IMR-90 (cell line): ENCODE measurements around the gene RANBP10. TPM values are rescaled to one million over a fixed set of nuclear protein-coding genes. Genes with fewer than 3 reads are reported as not detected.
A peak's percentile ranks its signal among the peaks of the same experiment; 100 is the strongest.

ENCODE experiments used
- ATAC-seq: fragments of 200-7000 bp; cut with Tn5 transposase; 2 replicates; pipeline ENCODE4 v1.9.1; 2020; ENCODE audit warnings: low read depth, mild to moderate bottlenecking, moderate library complexity
- BruUV-seq: library from RNA; stranded (reverse); fragments of 400-500 nt; replicated peaks from 2 replicates; lab custom pipeline; 2021; lab: Mats Ljungman, UMichigan
- CTCF ChIA-PET: fragments of 300-600 bp; formaldehyde crosslinking; extraction: SDS; loops from one replicate; lab custom pipeline; 2021; ENCODE audit warnings: antibody characterized with exemption; lab: Yijun Ruan, JAX
- POLR2A ChIA-PET: fragments of 300-600 bp; sonication (Branson Sonifier 250); formaldehyde crosslinking; loops from one replicate; lab custom pipeline; 2022; ENCODE audit warnings: antibody characterized with exemption; ENCODE audit not compliant: unreplicated experiment; lab: Charles Lee
- DNase-seq: peaks from one replicate; pipeline ENCODE4 v3.0.0; 2013
- H2AFZ ChIP-seq: replicated peaks from 2 replicates; pipeline ENCODE3; 2013; ENCODE audit warnings: low read length, mild to moderate bottlenecking; ENCODE audit not compliant: poor library complexity
- H2AK5ac ChIP-seq: 2 replicates; pipeline ENCODE4 v1.6.1; 2013; ENCODE audit warnings: low read depth, low read length, inconsistent platforms
- H2AK9ac ChIP-seq: replicated peaks from 2 replicates; pipeline ENCODE3; 2013; ENCODE audit warnings: mild to moderate bottlenecking, low read depth, low read length, moderate library complexity; ENCODE audit not compliant: poor library complexity
- H2BK120ac ChIP-seq: 2 replicates; pipeline ENCODE4 v1.6.1; 2013; ENCODE audit warnings: low read depth, low read length, inconsistent platforms
- H2BK15ac ChIP-seq: 3 replicates; pipeline ENCODE4 v1.6.1; 2013; ENCODE audit warnings: low read depth, low read length, inconsistent platforms
- H2BK20ac ChIP-seq: 2 replicates; pipeline ENCODE4 v1.6.1; 2013; ENCODE audit warnings: low read depth, mild to moderate bottlenecking, inconsistent platforms, low read length, moderate library complexity
- H2BK5ac ChIP-seq: 2 replicates; pipeline ENCODE4 v1.6.1; 2013; ENCODE audit warnings: mild to moderate bottlenecking, low read depth, low read length, inconsistent platforms; ENCODE audit not compliant: poor library complexity, severe bottlenecking
- H3K14ac ChIP-seq: replicated peaks from 2 replicates; pipeline ENCODE4 v1.6.1; 2013; ENCODE audit warnings: low read depth, low read length, inconsistent platforms
- H3K18ac ChIP-seq: 2 replicates; pipeline ENCODE4 v1.6.1; 2013; ENCODE audit warnings: low read depth, low read length, control low read depth
- H3K23ac ChIP-seq: 2 replicates; pipeline ENCODE4 v1.6.1; 2013; ENCODE audit warnings: low read depth, low read length, inconsistent platforms
- H3K27ac ChIP-seq: 2 replicates; pipeline ENCODE4 v1.5.1; 2013; ENCODE audit warnings: mild to moderate bottlenecking, control low read depth, low read length; ENCODE audit not compliant: insufficient read depth
- H3K27me3 ChIP-seq: 2 replicates; pipeline ENCODE4 v1.6.1; 2013; ENCODE audit warnings: low read length; ENCODE audit not compliant: control insufficient read depth, insufficient read depth
- H3K36me3 ChIP-seq: 2 replicates; pipeline ENCODE4 v1.6.1; 2013; ENCODE audit warnings: low read length, mixed read lengths; ENCODE audit not compliant: control insufficient read depth, insufficient read depth
- H3K4ac ChIP-seq: 2 replicates; pipeline ENCODE4 v1.6.1; 2013; ENCODE audit warnings: low read depth, low read length, inconsistent platforms
- H3K4me1 ChIP-seq: 2 replicates; pipeline ENCODE4 v1.6.1; 2013; ENCODE audit warnings: low read length, mixed read lengths; ENCODE audit not compliant: control insufficient read depth, insufficient read depth
- H3K4me2 ChIP-seq: 2 replicates; pipeline ENCODE4 v1.6.1; 2013; ENCODE audit warnings: low read depth, mild to moderate bottlenecking, control low read depth, low read length, moderate library complexity
- H3K4me3 ChIP-seq: 2 replicates; pipeline ENCODE4 v1.5.1; 2013; ENCODE audit warnings: low read depth, mild to moderate bottlenecking, control low read depth, low read length, moderate library complexity; ENCODE audit not compliant: insufficient read depth
- H3K56ac ChIP-seq: 2 replicates; pipeline ENCODE4 v1.6.1; 2013; ENCODE audit warnings: low read length, inconsistent platforms; ENCODE audit not compliant: insufficient read depth; ENCODE audit errors: extremely low read depth
- H3K79me1 ChIP-seq, 2 experiments: 2 replicates each; pipeline ENCODE4 v1.6.1; 2013; ENCODE audit warnings: low read length in 2 of 2, inconsistent platforms in 1 of 2, low read depth in 1 of 2
- H3K9ac ChIP-seq: 2 replicates; pipeline ENCODE4 v1.6.1; 2013; ENCODE audit warnings: low read depth, low read length, control low read depth
- H3K9me1 ChIP-seq: 2 replicates; pipeline ENCODE4 v1.6.1; 2013; ENCODE audit warnings: low read length, inconsistent platforms; ENCODE audit not compliant: insufficient read depth
- H3K9me3 ChIP-seq: 2 replicates; pipeline ENCODE4 v1.6.1; 2013; ENCODE audit warnings: low read length; ENCODE audit not compliant: control insufficient read depth, insufficient read depth
- H4K20me1 ChIP-seq: 2 replicates; pipeline ENCODE4 v1.6.1; 2013; ENCODE audit warnings: low read length, inconsistent platforms; ENCODE audit not compliant: insufficient read depth
- H4K5ac ChIP-seq: 2 replicates; pipeline ENCODE4 v1.6.1; 2013; ENCODE audit warnings: mild to moderate bottlenecking, low read depth, low read length, control low read depth
- H4K8ac ChIP-seq, 2 experiments: 2 replicates each; pipeline ENCODE4 v1.6.1; 2013; ENCODE audit warnings: low read depth in 2 of 2, low read length in 2 of 2, control low read depth in 1 of 2, inconsistent platforms in 1 of 2
- H4K91ac ChIP-seq: 2 replicates; pipeline ENCODE4 v1.6.1; 2013; ENCODE audit warnings: low read depth, low read length, inconsistent platforms; ENCODE audit not compliant: insufficient read depth
- BHLHE40 ChIP-seq: fragments of 150-350 bp; IDR thresholded peaks from 2 replicates; pipeline ENCODE4 v1.6.1; 2016; ENCODE audit warnings: mild to moderate bottlenecking, low read depth, low read length
- CEBPB ChIP-seq: IDR thresholded peaks from 2 replicates; pipeline ENCODE4 v1.6.1; 2012; ENCODE audit warnings: low read depth, low read length, improper control_type of control experiment
- CHD1 ChIP-seq: IDR thresholded peaks from 2 replicates; pipeline ENCODE4 v1.6.1; 2012; ENCODE audit warnings: low read depth, low read length, improper control_type of control experiment
- CTCF ChIP-seq: conservative IDR thresholded peaks from 2 replicates; pipeline ENCODE4 v1.5.1; 2012; ENCODE audit warnings: mild to moderate bottlenecking, low read depth, low read length, improper control_type of control experiment
- FOS ChIP-seq: fragments of 150-350 bp; IDR thresholded peaks from 2 replicates; pipeline ENCODE4 v1.6.1; 2016; ENCODE audit warnings: low read depth, low read length
- MAFK ChIP-seq: IDR thresholded peaks from 2 replicates; pipeline ENCODE4 v1.6.1; 2012; ENCODE audit warnings: low read depth, low read length, improper control_type of control experiment
- MAZ ChIP-seq: IDR thresholded peaks from 2 replicates; pipeline ENCODE4 v1.6.1; 2012; ENCODE audit warnings: low read depth, mild to moderate bottlenecking, low read length, improper control_type of control experiment, moderate library complexity, borderline replicate concordance
- MXI1 ChIP-seq: IDR thresholded peaks from 2 replicates; pipeline ENCODE4 v1.6.1; 2012; ENCODE audit warnings: low read depth, mild to moderate bottlenecking, low read length, moderate library complexity, borderline replicate concordance
- NFE2L2 ChIP-seq: fragments of 150-350 bp; IDR thresholded peaks from 2 replicates; pipeline ENCODE4 v1.6.1; 2016; ENCODE audit warnings: low read depth, mild to moderate bottlenecking, low read length
- POLR2A ChIP-seq: IDR thresholded peaks from 2 replicates; pipeline ENCODE4 v1.6.1; 2012; ENCODE audit warnings: mild to moderate bottlenecking, low read depth, low read length
- RAD21 ChIP-seq: IDR thresholded peaks from 2 replicates; pipeline ENCODE4 v1.6.1; 2012; ENCODE audit warnings: low read length, improper control_type of control experiment
- RCOR1 ChIP-seq: IDR thresholded peaks from 2 replicates; pipeline ENCODE4 v1.6.1; 2012; ENCODE audit warnings: mild to moderate bottlenecking, low read length, improper control_type of control experiment; ENCODE audit not compliant: insufficient replicate concordance
- RFX5 ChIP-seq: IDR thresholded peaks from 2 replicates; pipeline ENCODE4 v1.8.0; 2012; ENCODE audit warnings: low read depth, mild to moderate bottlenecking, low read length, moderate library complexity
- SMC3 ChIP-seq: fragments of 150-350 bp; IDR thresholded peaks from 2 replicates; pipeline ENCODE4 v1.6.1; 2016; ENCODE audit warnings: low read depth, mild to moderate bottlenecking, antibody characterized with exemption, low read length, moderate library complexity
- USF2 ChIP-seq: fragments of 150-350 bp; IDR thresholded peaks from 2 replicates; pipeline ENCODE4 v1.6.1; 2017; ENCODE audit warnings: mild to moderate bottlenecking, antibody characterized with exemption, low read length, low read depth
- WGBS, 2 experiments: methylation state at CpG; one replicate each; pipeline versions ENCODE4 v1.1.5 to v1.1.7; 2013; ENCODE audit warnings: missing lambda C conversion rate in 2 of 2; ENCODE audit not compliant: insufficient read length in 1 of 2; ENCODE audit errors: extremely low coverage in 2 of 2; 5-methylcytosine and 5-hydroxymethylcytosine counted together
- dilution Hi-C: fragments of 300-500 bp; cut with HindIII; formaldehyde crosslinking; loops from one replicate; pipeline ENCODE4 v1.14.3; 2018; ENCODE audit warnings: low sequenced_read_pairs; ENCODE audit not compliant: unreplicated experiment
- in situ Hi-C: fragments of 300-500 bp; cut with MboI; formaldehyde crosslinking; loops from 3 replicates; pipeline ENCODE4 v1.14.3; 2019; ENCODE audit warnings: low sequenced_read_pairs, inconsistent platforms, mixed read lengths
- intact Hi-C: fragments of 100-400 bp; cut with micrococcal nuclease; formaldehyde crosslinking; loops from 2 replicates; pipeline ENCODE4 v1.10.0; 2022
- polyA plus RNA-seq, 3 experiments: library from polyadenylated mRNA; depleted of rRNA; stranded (reverse); fragments of >200 nt; gene quantifications; 2 replicates each; pipeline ENCODE4 v1.2.3, GENCODE V29; 2012; ENCODE audit warnings: low replicate concordance in 1 of 3
- total RNA-seq: library from RNA; depleted of rRNA; stranded (reverse); fragments of >200 nt; gene quantifications from 2 replicates; pipeline ENCODE4 v1.2.3, GENCODE V29; 2012
- TF ChIP-seq, protein P1 (sequence below): fragments of 150-350 bp; IDR thresholded peaks from 2 replicates; pipeline ENCODE4 v1.6.1; 2016; ENCODE audit warnings: low read depth, mild to moderate bottlenecking, low read length, moderate library complexity, borderline replicate concordance

The RANBP10 gene
- total and polyA plus RNA-seq, 2 of the 4 experiments (the other 2 are of a cell fraction) = 2.7 to 12.1 TPM

GRCh38 chr16:67720236-67720635 is 86.1 kb downstream of the RANBP10 start:
- BruUV-seq = no TSS peak
- POLR2A ChIA-PET = no interaction called here

More at GRCh38 chr16:67720236-67720635, 86.1 kb downstream of the RANBP10 start:
- in situ Hi-C loops (no loop called here), intact Hi-C loops (no loop called here), dilution Hi-C loops (no loop called here)
- H2BK120ac ChIP-seq = no peak overlapping the region
- H3K4me1 ChIP-seq = peaks cover 8% of the 10 kb centered on the region
- H3K56ac ChIP-seq = no peak overlapping the region
- H3K14ac ChIP-seq = 0 out of 2 replicates have a peak overlapping the region, but pooled peaks have one; percentile 43
- peaks cover 12 to 36% of the 10 kb centered on the region in 2 experiments for H3K79me1 ChIP-seq
- H2AK9ac ChIP-seq = peak overlapping the region; percentile 94
- peak overlapping the region; percentile 96 for H2AFZ ChIP-seq
- H2BK5ac ChIP-seq = peak overlapping the region; percentile 36
- H3K36me3 ChIP-seq = peaks cover 8% of the 10 kb centered on the region; the same call in 1 of the 2 replicates
- peaks cover 4% of the 10 kb centered on the region; the same call in 1 of the 2 replicates for H4K20me1 ChIP-seq
- H3K9ac ChIP-seq = peak overlapping the region; percentile 89; the same call in 1 of the 2 replicates
- H3K9me3 ChIP-seq = no peaks in the 10 kb centered on the region
- peak overlapping the region; percentile 89 for H3K27ac ChIP-seq
- peak overlapping the region; percentile 98 for H3K4ac ChIP-seq
- WGBS, 2 experiments = no CpG with 5 or more reads among the region's 1 CpG
- no peak for ATAC-seq
- peaks cover 13% of the 10 kb centered on the region; the same call in 1 of the 2 replicates for H3K9me1 ChIP-seq
- peak overlapping the region; percentile 96 for H3K4me2 ChIP-seq
- H3K4me3 ChIP-seq = peak overlapping the region; percentile 89; the same call in 1 of the 2 replicates
- DNase-seq = no peak
- H3K18ac ChIP-seq = no peak overlapping the region
- no peak overlapping the region for H2BK15ac ChIP-seq
- CTCF ChIA-PET = interaction anchor here (0.6 kb wide), 1 partner anchor 550 kb away, joined by 3 read pairs; the partner anchor contains the start of gene NOL3
- H2AK5ac ChIP-seq = peak overlapping the region; percentile 92; the same call in 1 of the 2 replicates
- H4K91ac ChIP-seq = no peak overlapping the region
- no peak overlapping the region for H4K5ac ChIP-seq
- H3K27me3 ChIP-seq = no peaks in the 10 kb centered on the region
- peak overlapping the region; percentile 75 to 99; a peak in 3 of 4 replicates for H4K8ac ChIP-seq
- TF ChIP-seq FOS (no peak), SMC3 (no peak), RFX5 (no peak), BHLHE40 (no peak), CEBPB (no peak), USF2 (no peak), MXI1 (no peak), NFE2L2 (no peak), RCOR1 (no peak), POLR2A (no peak), CTCF (no peak), RAD21 (no peak), MAZ (no peak), CHD1 (no peak), MAFK (no peak)
- TF ChIP-seq, protein P1, sequence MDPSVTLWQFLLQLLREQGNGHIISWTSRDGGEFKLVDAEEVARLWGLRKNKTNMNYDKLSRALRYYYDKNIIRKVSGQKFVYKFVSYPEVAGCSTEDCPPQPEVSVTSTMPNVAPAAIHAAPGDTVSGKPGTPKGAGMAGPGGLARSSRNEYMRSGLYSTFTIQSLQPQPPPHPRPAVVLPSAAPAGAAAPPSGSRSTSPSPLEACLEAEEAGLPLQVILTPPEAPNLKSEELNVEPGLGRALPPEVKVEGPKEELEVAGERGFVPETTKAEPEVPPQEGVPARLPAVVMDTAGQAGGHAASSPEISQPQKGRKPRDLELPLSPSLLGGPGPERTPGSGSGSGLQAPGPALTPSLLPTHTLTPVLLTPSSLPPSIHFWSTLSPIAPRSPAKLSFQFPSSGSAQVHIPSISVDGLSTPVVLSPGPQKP = no peak
- H3K23ac ChIP-seq = peak overlapping the region; percentile 98; the same call in 1 of the 2 replicates
- H2BK20ac ChIP-seq = no peak overlapping the region
